ENCODE data around the gene DPH7. TPM values are rescaled to one million over a fixed set of nuclear protein-coding genes. Genes with fewer than 3 reads are reported as not detected.
A peak's percentile ranks its signal among the peaks of the same experiment; 100 is the strongest.

The DPH7 gene
- total RNA-seq, 1 donor from 2014 or later, result 32.2 TPM

DNA sequence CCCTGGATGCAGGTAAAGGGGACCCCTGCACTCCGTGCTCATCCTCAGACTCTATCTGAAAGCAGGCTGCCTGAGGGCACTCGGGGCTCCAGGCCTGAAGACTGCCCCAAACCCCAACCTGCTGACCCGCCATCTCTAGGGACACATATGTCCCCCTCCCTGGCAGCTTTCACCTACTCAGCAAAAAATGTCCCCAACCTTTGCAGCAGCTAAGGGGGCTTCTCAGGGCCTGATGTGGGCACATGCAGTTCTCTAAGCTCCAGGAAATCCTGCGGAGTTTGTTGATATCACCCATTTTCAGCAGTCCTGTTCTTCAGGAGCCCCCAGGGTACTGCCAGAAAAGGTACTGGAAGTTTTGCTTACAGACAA, 2.2 kb upstream of the DPH7 start:
- Mint-ChIP-seq H3K4me1 (ENCODE audit: unreplicated experiment) (peaks cover 13% of the 10 kb centered on the region), H3K9me3 (ENCODE audit: unreplicated experiment) (no peaks in the 10 kb centered on the region), H3K27me3 (ENCODE audit: unreplicated experiment) (peaks cover 2% of the 10 kb centered on the region), H3K36me3 (ENCODE audit: low read depth, unreplicated experiment) (peaks cover 4% of the 10 kb centered on the region), H3K27ac (ENCODE audit: unreplicated experiment) (no peak overlapping the region), H3K4me3 (ENCODE audit: unreplicated experiment) (no peak overlapping the region)
- TF ChIP-seq, protein P1, sequence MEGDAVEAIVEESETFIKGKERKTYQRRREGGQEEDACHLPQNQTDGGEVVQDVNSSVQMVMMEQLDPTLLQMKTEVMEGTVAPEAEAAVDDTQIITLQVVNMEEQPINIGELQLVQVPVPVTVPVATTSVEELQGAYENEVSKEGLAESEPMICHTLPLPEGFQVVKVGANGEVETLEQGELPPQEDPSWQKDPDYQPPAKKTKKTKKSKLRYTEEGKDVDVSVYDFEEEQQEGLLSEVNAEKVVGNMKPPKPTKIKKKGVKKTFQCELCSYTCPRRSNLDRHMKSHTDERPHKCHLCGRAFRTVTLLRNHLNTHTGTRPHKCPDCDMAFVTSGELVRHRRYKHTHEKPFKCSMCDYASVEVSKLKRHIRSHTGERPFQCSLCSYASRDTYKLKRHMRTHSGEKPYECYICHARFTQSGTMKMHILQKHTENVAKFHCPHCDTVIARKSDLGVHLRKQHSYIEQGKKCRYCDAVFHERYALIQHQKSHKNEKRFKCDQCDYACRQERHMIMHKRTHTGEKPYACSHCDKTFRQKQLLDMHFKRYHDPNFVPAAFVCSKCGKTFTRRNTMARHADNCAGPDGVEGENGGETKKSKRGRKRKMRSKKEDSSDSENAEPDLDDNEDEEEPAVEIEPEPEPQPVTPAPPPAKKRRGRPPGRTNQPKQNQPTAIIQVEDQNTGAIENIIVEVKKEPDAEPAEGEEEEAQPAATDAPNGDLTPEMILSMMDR (IDR thresholded peaks at IDR 0.05; ENCODE audit: unreplicated experiment), result no peak
- DNase-seq (ENCODE audit: low spot score), result no peak

DNA sequence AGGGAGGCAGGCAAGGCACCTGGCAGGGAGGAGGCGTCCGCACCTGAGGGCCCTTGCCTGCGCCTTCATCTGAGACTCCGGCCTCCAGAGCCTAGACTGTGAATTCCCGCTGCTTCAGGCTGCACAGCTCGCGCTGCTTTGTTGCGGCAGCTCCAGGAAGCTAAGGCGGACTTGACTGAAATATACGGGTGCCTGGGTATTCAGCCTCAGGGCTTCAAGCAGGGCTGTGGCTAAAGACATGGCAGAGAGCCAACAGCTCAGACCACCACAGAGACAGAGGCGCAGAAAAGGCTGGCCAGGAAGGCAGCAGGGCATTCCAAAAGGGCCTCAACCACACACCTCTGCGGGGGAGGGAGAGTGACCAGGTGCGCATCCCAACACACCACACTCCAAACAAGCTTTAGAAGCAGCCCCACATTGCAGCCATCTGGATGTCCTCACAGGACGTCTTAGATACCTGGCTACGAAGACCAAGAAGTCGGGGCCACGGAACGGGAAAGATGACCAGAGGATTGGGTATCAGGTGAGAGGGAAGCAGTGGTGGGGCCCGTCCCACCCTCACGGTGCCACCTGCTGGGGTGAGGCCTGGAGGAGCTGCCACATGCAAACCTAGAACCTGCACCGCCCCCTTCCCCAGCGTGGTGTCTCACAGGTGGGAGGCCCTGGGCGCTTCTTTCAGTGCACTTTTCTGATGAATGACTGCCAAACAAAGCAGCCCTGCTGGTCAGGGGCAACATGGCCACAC, 1.7 kb upstream of the DPH7 start:
- Mint-ChIP-seq H3K27ac (ENCODE audit: unreplicated experiment) (no peak overlapping the region), H3K9me3 (ENCODE audit: unreplicated experiment) (no peaks in the 10 kb centered on the region), H3K4me1 (ENCODE audit: unreplicated experiment) (peaks cover 16% of the 10 kb centered on the region), H3K4me3 (ENCODE audit: unreplicated experiment) (no peak overlapping the region), H3K36me3 (ENCODE audit: low read depth, unreplicated experiment) (peaks cover 8% of the 10 kb centered on the region), H3K27me3 (ENCODE audit: unreplicated experiment) (peaks cover 2% of the 10 kb centered on the region)
- TF ChIP-seq, protein P1 (IDR thresholded peaks at IDR 0.05; ENCODE audit: unreplicated experiment), result no peak
- no peak for DNase-seq (ENCODE audit: low spot score)

DNA sequence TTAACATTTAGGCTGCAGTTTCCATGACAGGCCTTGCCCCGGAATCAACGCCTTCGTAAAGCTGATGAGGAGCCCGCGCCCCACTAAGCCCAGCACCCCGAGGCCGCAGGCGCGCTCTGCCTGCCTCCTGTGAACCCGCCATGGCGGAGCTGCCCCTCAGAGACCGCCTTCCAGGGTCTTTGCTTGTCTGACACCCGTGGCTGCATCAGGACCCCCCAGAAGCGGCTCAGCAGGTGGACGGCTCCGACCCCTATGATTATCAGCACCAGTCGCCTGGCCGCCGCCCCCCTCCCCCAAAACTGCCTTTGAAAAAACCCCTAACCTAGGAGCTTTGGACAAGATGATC, 507 bp upstream of the DPH7 start:
- Mint-ChIP-seq H3K9me3 (ENCODE audit: unreplicated experiment) (no peaks in the 10 kb centered on the region), H3K27ac (ENCODE audit: unreplicated experiment) (no peak overlapping the region), H3K4me3 (ENCODE audit: unreplicated experiment) (peak overlapping the region; percentile 85), H3K4me1 (ENCODE audit: unreplicated experiment) (peaks cover 16% of the 10 kb centered on the region), H3K27me3 (ENCODE audit: unreplicated experiment) (peaks cover 8% of the 10 kb centered on the region), H3K36me3 (ENCODE audit: low read depth, unreplicated experiment) (peaks cover 18% of the 10 kb centered on the region)
- TF ChIP-seq, protein P1 (IDR thresholded peaks at IDR 0.05; ENCODE audit: unreplicated experiment), result no peak
- DNase-seq (ENCODE audit: low spot score), result no peak

DNA sequence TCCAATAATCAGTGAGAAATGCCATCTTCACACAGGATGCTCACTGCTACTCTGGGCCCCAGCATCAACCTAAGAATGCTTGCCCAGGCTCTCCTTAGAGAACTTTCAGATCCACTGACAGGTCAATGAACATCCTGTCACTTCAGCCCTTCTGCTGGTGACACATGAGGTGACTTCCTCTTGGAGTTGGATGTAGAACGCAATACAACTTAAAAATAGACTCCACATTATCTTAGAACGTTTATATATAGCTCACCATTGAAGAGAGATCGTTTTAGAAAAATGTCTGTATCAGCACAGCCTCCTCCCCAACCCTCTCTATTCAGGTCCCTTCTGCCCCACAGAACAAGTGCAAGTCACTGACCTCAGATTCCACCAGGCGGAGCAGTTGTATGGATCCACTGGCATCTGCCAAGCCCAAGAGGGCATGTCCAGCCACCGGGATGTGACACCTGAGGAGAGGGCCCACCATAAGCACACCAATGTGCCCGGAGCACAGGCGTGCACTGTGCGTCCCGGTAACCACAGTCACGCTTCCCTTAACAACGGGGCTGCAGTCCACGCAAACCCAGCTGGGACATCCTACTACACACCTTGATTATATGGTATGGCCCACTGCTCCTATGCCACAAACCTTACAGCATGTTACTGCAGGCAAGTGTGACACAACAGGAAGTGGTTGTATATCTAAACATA, 2.9 kb downstream of the DPH7 start:
- no peaks in the 10 kb centered on the region for H3K9me3 Mint-ChIP-seq (ENCODE audit: unreplicated experiment)
- H3K4me3 Mint-ChIP-seq (ENCODE audit: unreplicated experiment), result peak overlapping the region; percentile 38
- peaks cover 9% of the 10 kb centered on the region for H3K27me3 Mint-ChIP-seq (ENCODE audit: unreplicated experiment)
- H3K27ac Mint-ChIP-seq (ENCODE audit: unreplicated experiment), result no peak overlapping the region
- DNase-seq (ENCODE audit: low spot score), result no peak
- H3K4me1 Mint-ChIP-seq (ENCODE audit: unreplicated experiment), result peaks cover 16% of the 10 kb centered on the region
- TF ChIP-seq, protein P1 (IDR thresholded peaks at IDR 0.05; ENCODE audit: unreplicated experiment), result no peak
- peaks cover 28% of the 10 kb centered on the region for H3K36me3 Mint-ChIP-seq (ENCODE audit: low read depth, unreplicated experiment)

DNA sequence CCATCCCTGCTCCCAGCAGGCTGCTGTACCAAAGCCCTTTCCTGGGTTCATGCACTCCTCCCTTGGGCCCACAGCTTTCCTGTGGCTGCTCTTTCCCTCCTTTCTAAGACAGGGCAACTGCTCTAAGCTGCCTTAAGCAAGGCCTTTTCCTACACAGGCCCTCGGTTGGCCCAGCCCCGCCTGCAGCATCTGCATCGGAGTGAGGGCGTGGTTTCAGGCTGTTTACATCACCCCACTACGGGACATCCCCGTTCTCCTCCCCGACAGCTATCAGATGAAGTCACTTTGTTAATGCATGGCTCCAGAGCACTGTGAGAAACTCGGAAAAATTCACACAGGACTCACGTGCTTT, 3.4 kb downstream of the DPH7 start:
- peaks cover 9% of the 10 kb centered on the region for H3K27me3 Mint-ChIP-seq (ENCODE audit: unreplicated experiment)
- no peak overlapping the region for H3K27ac Mint-ChIP-seq (ENCODE audit: unreplicated experiment)
- DNase-seq (ENCODE audit: low spot score), result no peak
- H3K36me3 Mint-ChIP-seq (ENCODE audit: low read depth, unreplicated experiment), result peaks cover 33% of the 10 kb centered on the region
- no peaks in the 10 kb centered on the region for H3K9me3 Mint-ChIP-seq (ENCODE audit: unreplicated experiment)
- peaks cover 16% of the 10 kb centered on the region for H3K4me1 Mint-ChIP-seq (ENCODE audit: unreplicated experiment)
- H3K4me3 Mint-ChIP-seq (ENCODE audit: unreplicated experiment), result peak overlapping the region; percentile 38
- TF ChIP-seq, protein P1 (IDR thresholded peaks at IDR 0.05; ENCODE audit: unreplicated experiment), result no peak
